Measurements from ENCODE around the gene FSTL5. TPM values are rescaled to one million over a fixed set of nuclear protein-coding genes. Genes with fewer than 3 reads are reported as not detected.

FSTL5 gene
- total RNA-seq, 1 donor from 2014 or later = not detected

DNA sequence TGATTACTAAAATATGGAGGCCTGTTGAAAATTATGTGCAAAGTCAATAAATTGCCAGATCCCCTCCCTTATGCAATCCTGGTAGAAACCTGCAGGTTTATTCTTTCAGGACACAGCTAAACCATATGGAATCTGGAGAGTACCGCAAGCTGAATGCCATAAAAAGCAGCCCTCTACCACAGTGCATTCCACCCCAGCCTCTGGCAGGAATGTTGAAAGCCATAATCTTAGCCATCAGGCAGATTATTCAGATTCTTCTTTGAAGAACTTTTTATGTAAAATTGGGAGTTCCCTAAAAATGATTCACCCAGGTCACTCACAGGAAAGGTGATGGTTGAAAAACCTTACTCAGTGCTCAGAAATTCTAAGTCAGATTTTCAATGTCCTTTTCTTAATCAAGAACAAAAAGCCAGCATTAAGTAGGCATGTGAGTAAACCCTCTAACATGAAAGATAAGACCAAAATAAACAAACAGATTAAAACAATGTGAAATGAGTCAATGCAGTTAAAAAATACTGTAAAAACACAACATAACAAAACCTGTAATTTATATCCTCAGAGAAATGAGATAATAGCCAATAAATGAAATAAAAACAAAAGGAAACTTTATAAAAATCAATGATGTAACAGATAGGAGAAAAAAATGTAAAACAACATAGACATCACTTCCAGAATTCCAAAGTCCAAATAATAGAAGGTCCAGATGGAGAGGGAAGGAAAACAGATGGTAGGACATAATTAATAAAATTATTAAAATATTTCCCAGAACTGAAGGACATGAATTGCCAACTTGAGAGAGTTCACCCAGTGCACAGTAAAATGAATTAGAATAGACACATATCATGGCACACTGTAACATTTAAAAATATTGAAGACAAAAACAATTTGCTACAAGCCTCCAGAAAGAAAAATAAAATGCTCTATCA lies 226.9 kb downstream of the FSTL5 start:
- Histone ChIP-seq H3K27ac (no peak overlapping the region), H3K9me3 (peaks cover 3% of the 10 kb centered on the region), H3K4me3 (no peak overlapping the region), H3K36me3 (no peaks in the 10 kb centered on the region), H3K4me1 (no peaks in the 10 kb centered on the region), H3K27me3 (ENCODE audit: low read depth) (no peaks in the 10 kb centered on the region)
- no peak for DNase-seq
- TF ChIP-seq, protein P1, sequence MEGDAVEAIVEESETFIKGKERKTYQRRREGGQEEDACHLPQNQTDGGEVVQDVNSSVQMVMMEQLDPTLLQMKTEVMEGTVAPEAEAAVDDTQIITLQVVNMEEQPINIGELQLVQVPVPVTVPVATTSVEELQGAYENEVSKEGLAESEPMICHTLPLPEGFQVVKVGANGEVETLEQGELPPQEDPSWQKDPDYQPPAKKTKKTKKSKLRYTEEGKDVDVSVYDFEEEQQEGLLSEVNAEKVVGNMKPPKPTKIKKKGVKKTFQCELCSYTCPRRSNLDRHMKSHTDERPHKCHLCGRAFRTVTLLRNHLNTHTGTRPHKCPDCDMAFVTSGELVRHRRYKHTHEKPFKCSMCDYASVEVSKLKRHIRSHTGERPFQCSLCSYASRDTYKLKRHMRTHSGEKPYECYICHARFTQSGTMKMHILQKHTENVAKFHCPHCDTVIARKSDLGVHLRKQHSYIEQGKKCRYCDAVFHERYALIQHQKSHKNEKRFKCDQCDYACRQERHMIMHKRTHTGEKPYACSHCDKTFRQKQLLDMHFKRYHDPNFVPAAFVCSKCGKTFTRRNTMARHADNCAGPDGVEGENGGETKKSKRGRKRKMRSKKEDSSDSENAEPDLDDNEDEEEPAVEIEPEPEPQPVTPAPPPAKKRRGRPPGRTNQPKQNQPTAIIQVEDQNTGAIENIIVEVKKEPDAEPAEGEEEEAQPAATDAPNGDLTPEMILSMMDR (IDR thresholded peaks at IDR 0.05) = no peak
- intact Hi-C loops (cut with DNase I) = no loop called here
- no peak for ATAC-seq

DNA sequence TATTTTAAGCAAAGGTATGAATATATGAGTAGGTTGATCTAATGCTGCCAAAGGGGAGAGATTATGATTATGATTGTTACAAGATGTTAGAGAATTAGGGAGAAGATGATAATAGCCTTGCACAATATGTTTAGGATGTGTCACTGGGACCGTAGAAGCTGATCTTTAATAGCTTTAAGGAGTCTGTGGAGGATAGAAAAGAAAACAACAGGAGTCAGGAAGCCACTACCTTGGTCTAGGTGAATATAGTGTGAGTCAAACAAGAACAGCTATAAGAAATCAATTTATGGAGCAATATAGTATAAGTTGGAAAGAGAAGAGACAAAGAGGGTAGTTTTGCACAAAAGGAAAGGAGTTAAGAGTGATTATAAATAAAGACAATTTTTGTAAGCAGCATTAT lies 232.7 kb downstream of the FSTL5 start:
- DNase-seq (no peak), ATAC-seq (no peak)
- TF ChIP-seq, protein P1 (IDR thresholded peaks at IDR 0.05) = no peak
- no peaks in the 10 kb centered on the region for H3K27me3 ChIP-seq (ENCODE audit: low read depth)
- no peaks in the 10 kb centered on the region for H3K9me3 ChIP-seq
- intact Hi-C loops (cut with DNase I) = no loop called here
- H3K4me3 ChIP-seq = no peak overlapping the region
- no peaks in the 10 kb centered on the region for H3K4me1 ChIP-seq
- no peak overlapping the region for H3K27ac ChIP-seq
- H3K36me3 ChIP-seq = no peaks in the 10 kb centered on the region

DNA sequence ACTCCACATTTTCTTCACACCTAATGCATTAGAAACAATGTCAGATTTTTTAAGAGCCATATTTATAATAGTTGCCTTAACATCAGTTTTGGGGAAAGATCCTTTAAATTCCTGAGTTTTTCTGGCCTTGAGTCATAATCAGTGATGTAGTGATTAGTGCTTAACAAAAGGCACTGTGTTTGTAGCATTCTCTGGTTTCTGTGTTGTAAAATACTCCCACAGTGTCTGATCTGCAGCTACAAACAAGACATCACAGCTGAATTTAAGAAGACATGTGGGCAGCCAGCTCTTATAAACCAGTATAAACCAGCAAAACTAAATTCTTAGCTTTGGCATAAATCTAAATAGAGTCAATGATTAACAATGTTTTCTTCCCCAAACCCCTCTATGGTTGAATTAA lies 233.8 kb downstream of the FSTL5 start:
- no peaks in the 10 kb centered on the region for H3K36me3 ChIP-seq
- no peaks in the 10 kb centered on the region for H3K27me3 ChIP-seq (ENCODE audit: low read depth)
- H3K4me1 ChIP-seq = no peaks in the 10 kb centered on the region
- no peak overlapping the region for H3K4me3 ChIP-seq
- H3K9me3 ChIP-seq = no peaks in the 10 kb centered on the region
- ATAC-seq (no peak), DNase-seq (no peak)
- intact Hi-C loops (cut with DNase I) = no loop called here
- H3K27ac ChIP-seq = no peak overlapping the region
- TF ChIP-seq, protein P1 (IDR thresholded peaks at IDR 0.05) = no peak

DNA sequence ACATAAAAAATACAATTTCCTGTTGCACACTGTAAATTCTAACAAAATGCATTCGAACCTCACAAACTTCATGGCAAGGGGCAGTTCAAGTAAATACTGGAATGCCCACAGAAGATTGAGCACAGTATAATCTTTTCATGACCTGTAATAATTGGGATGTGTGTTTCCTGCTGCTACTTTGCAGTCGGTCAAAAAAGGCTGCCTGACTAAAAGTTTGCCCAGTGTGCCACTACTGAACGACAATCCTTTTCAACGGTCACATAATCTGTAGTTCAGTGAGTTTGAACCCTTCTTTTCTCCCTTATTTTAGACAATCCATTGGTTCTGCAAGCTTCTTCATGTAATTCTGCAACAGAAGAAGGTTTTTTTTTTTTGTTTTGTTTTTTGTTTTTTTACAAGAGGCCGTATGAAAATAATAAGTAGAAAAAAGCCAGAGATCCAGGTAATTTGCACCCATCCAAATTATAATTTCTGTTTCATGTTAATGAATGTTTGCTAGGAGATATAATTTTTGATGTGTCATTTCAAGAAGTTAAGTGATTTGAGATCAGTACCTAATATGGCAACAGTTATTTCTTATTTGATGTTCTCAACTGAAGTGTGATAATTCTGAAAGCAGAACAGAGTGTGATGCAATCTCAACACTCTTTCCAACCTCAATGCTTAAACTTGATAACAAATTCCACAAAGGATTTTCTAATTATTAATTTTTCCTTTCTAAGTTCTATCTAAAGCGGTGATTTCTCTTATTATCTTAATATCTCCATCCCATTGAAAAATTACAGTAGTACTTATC lies 237.6 kb downstream of the FSTL5 start:
- DNase-seq (no peak), ATAC-seq (peak in 1 of 2 donors; percentile 71)

More for the DNA sequence above, 237.6 kb downstream of the FSTL5 start:
- TF ChIP-seq, protein P1 (IDR thresholded peaks at IDR 0.05) = no peak
- intact Hi-C loops (cut with DNase I) = no loop called here
- Histone ChIP-seq H3K27me3 (ENCODE audit: low read depth) (no peaks in the 10 kb centered on the region), H3K4me1 (no peaks in the 10 kb centered on the region), H3K9me3 (no peaks in the 10 kb centered on the region), H3K4me3 (no peak overlapping the region), H3K27ac (no peak overlapping the region), H3K36me3 (no peaks in the 10 kb centered on the region)
